ENCODE data around the gene DNM1. TPM values are rescaled to one million over a fixed set of nuclear protein-coding genes. Genes with fewer than 3 reads are reported as not detected.
A peak's percentile ranks its signal among the peaks of the same experiment; 100 is the strongest.

Gene DNM1
- total and polyA plus RNA-seq, 4 donors = 1.2 to 23.7 (median 6.1) TPM

GRCh38 chr9:128242828-128243214, 39.6 kb downstream of the DNM1 start:
- TF ChIP-seq, protein P1, sequence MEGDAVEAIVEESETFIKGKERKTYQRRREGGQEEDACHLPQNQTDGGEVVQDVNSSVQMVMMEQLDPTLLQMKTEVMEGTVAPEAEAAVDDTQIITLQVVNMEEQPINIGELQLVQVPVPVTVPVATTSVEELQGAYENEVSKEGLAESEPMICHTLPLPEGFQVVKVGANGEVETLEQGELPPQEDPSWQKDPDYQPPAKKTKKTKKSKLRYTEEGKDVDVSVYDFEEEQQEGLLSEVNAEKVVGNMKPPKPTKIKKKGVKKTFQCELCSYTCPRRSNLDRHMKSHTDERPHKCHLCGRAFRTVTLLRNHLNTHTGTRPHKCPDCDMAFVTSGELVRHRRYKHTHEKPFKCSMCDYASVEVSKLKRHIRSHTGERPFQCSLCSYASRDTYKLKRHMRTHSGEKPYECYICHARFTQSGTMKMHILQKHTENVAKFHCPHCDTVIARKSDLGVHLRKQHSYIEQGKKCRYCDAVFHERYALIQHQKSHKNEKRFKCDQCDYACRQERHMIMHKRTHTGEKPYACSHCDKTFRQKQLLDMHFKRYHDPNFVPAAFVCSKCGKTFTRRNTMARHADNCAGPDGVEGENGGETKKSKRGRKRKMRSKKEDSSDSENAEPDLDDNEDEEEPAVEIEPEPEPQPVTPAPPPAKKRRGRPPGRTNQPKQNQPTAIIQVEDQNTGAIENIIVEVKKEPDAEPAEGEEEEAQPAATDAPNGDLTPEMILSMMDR (IDR thresholded peaks at IDR 0.05; ENCODE audit: control extremely low read depth, extremely low read depth) = no peak
- Histone ChIP-seq H3K9me3 (ENCODE audit: control insufficient read depth in 4 of 4, insufficient read depth in 3 of 4, low read length in 3 of 4) (no peaks in the 10 kb centered on the region), H3K4me3 (no peak overlapping the region), H3K4me1 (ENCODE audit: control insufficient read depth in 5 of 5, insufficient read depth in 5 of 5, low read length in 5 of 5) (peaks cover 0 to 46% (median 12%) of the 10 kb centered on the region in 5 donors), H3K27ac (ENCODE audit: low read depth in 1 of 2, low read length in 1 of 2) (peak overlapping the region in 1 of 2 donors; percentile 39), H3K9ac (ENCODE audit: insufficient read depth in 1 of 2, low read length in 2 of 2) (no peak overlapping the region), H3K27me3 (ENCODE audit: control insufficient read depth in 3 of 3, insufficient read depth in 3 of 3, low read length in 2 of 3) (no peaks in the 10 kb centered on the region), H3K36me3 (ENCODE audit: control insufficient read depth in 4 of 4, insufficient read depth in 4 of 4, low read length in 4 of 4) (peaks cover 0 to 4% (median 0%) of the 10 kb centered on the region in 4 donors)
- ATAC-seq (ENCODE audit: insufficient read depth, low FRiP score) (no peak), DNase-seq (no peak)
- WGBS, 2 donors = 34 to 43% methylated on average over 7 of the region's 7 CpGs

DNA sequence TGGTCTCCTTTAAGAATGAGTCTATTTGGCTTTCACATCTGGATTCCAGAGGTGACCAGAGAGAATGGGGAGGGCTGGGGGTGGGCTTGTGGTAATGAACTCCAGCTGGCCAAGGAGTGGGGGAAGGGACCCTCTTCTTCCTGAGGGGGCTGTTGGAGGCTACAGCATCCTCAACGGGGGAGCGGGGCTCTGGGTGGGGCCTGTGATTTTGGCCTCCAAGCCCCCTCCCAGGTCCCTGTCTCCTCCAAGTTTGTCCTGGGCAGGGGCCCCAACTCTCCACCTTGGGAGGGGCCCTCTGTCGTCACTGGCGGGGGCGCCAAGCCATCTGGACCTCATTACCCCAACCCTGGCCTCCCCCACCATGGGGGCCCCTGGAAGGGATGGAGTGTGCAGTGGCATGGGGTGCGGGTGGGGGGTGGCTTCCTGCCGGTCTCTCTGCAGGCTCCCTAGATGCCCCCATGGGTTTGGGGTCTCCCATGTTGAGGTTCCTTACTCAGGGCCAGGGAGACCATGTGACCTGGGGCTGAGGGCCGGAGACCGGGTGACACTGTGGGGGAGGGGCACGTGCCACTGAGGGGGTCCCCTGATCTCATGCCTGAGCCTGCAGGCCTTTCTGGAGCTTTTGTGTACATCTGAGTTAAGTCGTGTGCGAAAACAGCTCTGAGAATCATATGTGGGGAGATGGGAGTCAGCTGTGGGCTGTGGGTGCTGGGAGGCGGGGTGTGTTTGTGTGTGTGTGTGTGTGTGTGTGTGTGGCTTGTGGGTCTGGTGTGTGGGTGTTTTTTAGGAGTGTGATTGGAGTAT, 40.2 kb downstream of the DNM1 start:
- TF ChIP-seq, protein P1 (IDR thresholded peaks at IDR 0.05; ENCODE audit: control extremely low read depth, extremely low read depth) = no peak
- Histone ChIP-seq H3K9me3 (ENCODE audit: control insufficient read depth in 4 of 4, insufficient read depth in 3 of 4, low read length in 3 of 4) (no peaks in the 10 kb centered on the region), H3K27me3 (ENCODE audit: control insufficient read depth in 3 of 3, insufficient read depth in 3 of 3, low read length in 2 of 3) (no peaks in the 10 kb centered on the region), H3K36me3 (ENCODE audit: control insufficient read depth in 4 of 4, insufficient read depth in 4 of 4, low read length in 4 of 4) (peaks cover 0 to 4% (median 0%) of the 10 kb centered on the region in 4 donors), H3K9ac (ENCODE audit: insufficient read depth in 1 of 2, low read length in 2 of 2) (peak overlapping the region in 1 of 2 donors; percentile 54), H3K27ac (ENCODE audit: low read depth in 1 of 2, low read length in 1 of 2) (peak overlapping the region; percentile 12 to 39), H3K4me3 (no peak overlapping the region), H3K4me1 (ENCODE audit: control insufficient read depth in 5 of 5, insufficient read depth in 5 of 5, low read length in 5 of 5) (peaks cover 0 to 46% (median 12%) of the 10 kb centered on the region in 5 donors)
- DNase-seq = peak; percentile 81 to 90 (median 86)
- 44 to 52% methylated on average over 13 of the region's 13 CpGs for WGBS, 2 donors
- no peak for ATAC-seq (ENCODE audit: insufficient read depth, low FRiP score)

DNA sequence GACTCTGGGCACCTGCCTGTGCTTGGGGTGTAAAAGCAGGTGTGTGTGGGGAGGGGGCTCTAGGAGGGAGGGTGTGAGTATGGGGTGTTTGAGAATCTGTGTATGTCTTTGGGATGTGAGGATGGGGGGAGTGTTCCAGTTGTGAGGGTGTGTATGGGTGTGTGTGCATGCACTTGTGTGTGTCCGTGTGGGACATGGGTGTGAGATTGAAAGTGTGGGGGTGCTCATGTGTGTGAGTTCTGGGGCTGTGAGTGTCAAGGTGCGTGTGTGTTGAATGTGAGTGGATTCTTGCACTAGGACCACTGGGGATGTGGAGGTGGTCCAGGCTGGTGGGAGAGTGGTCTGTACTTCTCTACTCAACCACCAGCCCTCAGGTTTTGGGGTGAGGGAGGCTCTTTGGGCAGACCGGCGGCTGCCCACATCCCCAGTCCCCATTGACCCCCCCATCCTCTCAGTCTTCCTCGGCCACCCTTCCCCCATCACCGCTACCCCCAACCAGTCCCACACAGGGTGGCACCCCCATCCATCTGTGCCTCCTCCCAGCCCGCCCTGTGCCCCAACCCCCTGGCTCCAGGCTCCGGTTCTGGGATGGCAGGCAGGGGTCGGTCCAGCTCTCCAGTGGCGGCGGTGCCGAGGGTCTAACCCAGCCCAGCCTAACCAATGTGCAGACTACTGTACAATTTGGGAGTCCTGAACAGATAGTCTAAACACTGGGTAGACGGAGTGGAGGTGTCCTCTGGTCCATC, 41.1 kb downstream of the DNM1 start:
- Histone ChIP-seq H3K27me3 (ENCODE audit: control insufficient read depth in 3 of 3, insufficient read depth in 3 of 3, low read length in 2 of 3) (no peaks in the 10 kb centered on the region), H3K4me1 (ENCODE audit: control insufficient read depth in 5 of 5, insufficient read depth in 5 of 5, low read length in 5 of 5) (peaks cover 0 to 46% (median 12%) of the 10 kb centered on the region in 5 donors), H3K9me3 (ENCODE audit: control insufficient read depth in 4 of 4, insufficient read depth in 3 of 4, low read length in 3 of 4) (no peaks in the 10 kb centered on the region), H3K4me3 (no peak overlapping the region), H3K27ac (ENCODE audit: low read depth in 1 of 2, low read length in 1 of 2) (peak overlapping the region in 1 of 2 donors; percentile 35), H3K9ac (ENCODE audit: insufficient read depth in 1 of 2, low read length in 2 of 2) (peak overlapping the region; percentile 46 to 86), H3K36me3 (ENCODE audit: control insufficient read depth in 4 of 4, insufficient read depth in 4 of 4, low read length in 4 of 4) (peaks cover 0 to 4% (median 0%) of the 10 kb centered on the region in 4 donors)
- ATAC-seq (ENCODE audit: insufficient read depth, low FRiP score) = no peak
- WGBS, 2 donors = 29 to 54% methylated on average over 13 of the region's 13 CpGs
- peak in 2 of 3 donors; percentile 40 to 47 for DNase-seq
- TF ChIP-seq, protein P1 (IDR thresholded peaks at IDR 0.05; ENCODE audit: control extremely low read depth, extremely low read depth) = no peak

All from lung (tissue), 12 donors.